HepG2 (cell line): ENCODE data around the gene SCIN. TPM values are rescaled to one million over a fixed set of nuclear protein-coding genes. Genes with fewer than 3 reads are reported as not detected.

Source experiments
- EP300 ChIP-seq, 3 experiments: sonication (generic) in 1 of 3; formaldehyde crosslinking in 1 of 3; IDR thresholded peaks; 2 replicates each; pipeline versions ENCODE4 v1.5.1 to v1.6.1; 2011 to 2020; ENCODE audit warnings: low read depth in 2 of 3, low read length in 2 of 3, borderline replicate concordance in 1 of 3, improper control_type of control experiment in 1 of 3, mild to moderate bottlenecking in 1 of 3, missing genetic modification reagents in 1 of 3, moderate library complexity in 1 of 3
- FOSL2 ChIP-seq: sonication (generic); formaldehyde crosslinking; IDR thresholded peaks from 2 replicates; pipeline ENCODE4 v1.4.0; 2020; ENCODE audit warnings: missing genetic modification reagents
- FOXP1 ChIP-seq, 2 experiments: fragments of 450-650 bp in 1 of 2; IDR thresholded peaks; 2 replicates each; pipeline ENCODE4 v1.6.1; 2017 to 2018; ENCODE audit warnings: antibody characterized with exemption in 1 of 2
- GATAD2A ChIP-seq: IDR thresholded peaks from 2 replicates; pipeline ENCODE4 v1.6.1; 2016
- GPN1 ChIP-seq: sonication (generic); formaldehyde crosslinking; IDR thresholded peaks from 2 replicates; pipeline ENCODE4 v1.5.1; 2020; ENCODE audit warnings: missing genetic modification reagents, borderline replicate concordance
- GRHL1 ChIP-seq: sonication (generic); formaldehyde crosslinking; conservative IDR thresholded peaks from 2 replicates; pipeline ENCODE4 v1.8.0; 2022; ENCODE audit warnings: missing genetic modification reagents
- IRF2 ChIP-seq: IDR thresholded peaks from 2 replicates; pipeline ENCODE4 v1.6.1; 2018; ENCODE audit warnings: missing genetic modification reagents, missing compliant biosample characterization
- NCOA2 ChIP-seq: sonication (generic); formaldehyde crosslinking; IDR thresholded peaks from 2 replicates; pipeline ENCODE4 v1.8.0; 2022; ENCODE audit warnings: inconsistent platforms
- NFKBIZ ChIP-seq: IDR thresholded peaks from 2 replicates; pipeline ENCODE4 v1.6.1; 2018; ENCODE audit warnings: missing genetic modification reagents, missing compliant biosample characterization
- NR2F6 ChIP-seq, 2 experiments: IDR thresholded peaks; 2 replicates each; pipeline ENCODE4 v1.6.1; 2016; ENCODE audit warnings: antibody characterized with exemption in 1 of 2, mild to moderate bottlenecking in 1 of 2
- POGZ ChIP-seq: sonication (generic); formaldehyde crosslinking; IDR thresholded peaks from 2 replicates; pipeline ENCODE4 v1.4.0; 2020; ENCODE audit warnings: mild to moderate bottlenecking, missing genetic modification reagents
- RXRA ChIP-seq: sonication (generic); formaldehyde crosslinking; IDR thresholded peaks from 2 replicates; pipeline ENCODE4 v1.5.1; 2020; ENCODE audit warnings: missing genetic modification reagents
- SOX5 ChIP-seq: IDR thresholded peaks from 2 replicates; pipeline ENCODE4 v1.6.1; 2016; ENCODE audit warnings: borderline replicate concordance
- ZFX ChIP-seq: sonication (generic); formaldehyde crosslinking; IDR thresholded peaks from 2 replicates; pipeline ENCODE4 v1.4.0; 2020; ENCODE audit warnings: mild to moderate bottlenecking, low read depth, missing genetic modification reagents, moderate library complexity
- ZMYM4 ChIP-seq: sonication (generic); formaldehyde crosslinking; IDR thresholded peaks from 2 replicates; pipeline ENCODE4 v1.8.1; 2023; ENCODE audit warnings: mild to moderate bottlenecking, missing genetic modification reagents
- ZNF12 ChIP-seq: sonication (generic); formaldehyde crosslinking; IDR thresholded peaks from 2 replicates; pipeline ENCODE4 v1.5.0; 2020; ENCODE audit warnings: missing genetic modification reagents
- ZNF296 ChIP-seq: sonication (generic); formaldehyde crosslinking; conservative IDR thresholded peaks from 2 replicates; pipeline ENCODE4 v1.5.0; 2020; ENCODE audit warnings: mild to moderate bottlenecking, missing genetic modification reagents
- ZNF709 ChIP-seq: sonication (generic); formaldehyde crosslinking; IDR thresholded peaks from 2 replicates; pipeline ENCODE4 v1.5.0; 2020; ENCODE audit warnings: mild to moderate bottlenecking, missing genetic modification reagents
- ZNF776 ChIP-seq: sonication (generic); formaldehyde crosslinking; IDR thresholded peaks from 2 replicates; pipeline ENCODE4 v1.4.0; 2020; ENCODE audit warnings: mild to moderate bottlenecking, missing genetic modification reagents
- ZNF839 ChIP-seq: sonication (generic); formaldehyde crosslinking; IDR thresholded peaks from 2 replicates; pipeline ENCODE4 v1.4.0; 2020; ENCODE audit warnings: missing genetic modification reagents, mild to moderate bottlenecking, borderline replicate concordance
- polyA plus RNA-seq, 8 experiments: library from polyadenylated mRNA; depleted of rRNA in 3 of 8; stranded (reverse) in 7 of 8; unstranded in 1 of 8; fragments of >200 nt; fragmentation: Illumina TruSeq in 4 of 8; extraction: Trizol in 4 of 8; gene quantifications; 2 replicates each; pipeline versions ENCODE4 v1.2.1 to v1.2.3, GENCODE V29; 2011 to 2016; ENCODE audit warnings: low read depth in 4 of 8, missing spikeins in 1 of 8, mixed read lengths in 1 of 8; ENCODE audit not compliant: insufficient read depth in 1 of 8
- total RNA-seq, 5 experiments: library from RNA; depleted of rRNA; stranded (reverse); fragments of >200 nt; fragmentation: Illumina TruSeq; extraction: Trizol; gene quantifications; 2 replicates each; pipeline ENCODE4 v1.2.3, GENCODE V29; 2016; ENCODE audit warnings: low read depth in 1 of 5
- TF ChIP-seq, protein P1 (sequence below): sonication (generic); formaldehyde crosslinking; conservative IDR thresholded peaks from 2 replicates; pipeline ENCODE4 v1.8.1; 2023; ENCODE audit warnings: missing genetic modification reagents
- TF ChIP-seq, protein P2 (sequence below): IDR thresholded peaks from 2 replicates; pipeline ENCODE4 v1.6.1; 2012; ENCODE audit warnings: inconsistent platforms
- TF ChIP-seq, protein P3 (sequence below): IDR thresholded peaks from 2 replicates; pipeline ENCODE4 v1.6.1; 2012; ENCODE audit warnings: low read depth, low read length, improper control_type of control experiment
- TF ChIP-seq, protein P4 (sequence below): sonication (generic); formaldehyde crosslinking; IDR thresholded peaks from 2 replicates; pipeline ENCODE4 v1.8.0; 2022; ENCODE audit warnings: mild to moderate bottlenecking, missing genetic modification reagents

The SCIN gene
- total and polyA plus RNA-seq, 2 of the 13 experiments (the other 11 are each of a cell fraction or from before 2014, with no cell fraction given), result not detected

GRCh38 chr7:12670000-12670729, 99.6 kb downstream of the SCIN start (continued):
- TF ChIP-seq GRHL1 (no peak), ZNF839 (CRISPR knock-in tag) (no peak), ZNF296 (no peak), POGZ (no peak), FOXP1 (IDR thresholded peaks at IDR 0.05) (no peak), FOXP1 (CRISPR knock-in tag; IDR thresholded peaks at IDR 0.05) (peak; percentile 77), SOX5 (CRISPR knock-in tag) (peak; percentile 97), NFKBIZ (CRISPR knock-in tag) (no peak), ZNF709 (no peak), GPN1 (CRISPR knock-in tag) (no peak), GATAD2A (peak; percentile 57), FOSL2 (peak; percentile 70), ZFX (CRISPR knock-in tag) (no peak), ZNF12 (peak; percentile 52; the same call in 1 of the 2 replicates), IRF2 (peak; percentile 59; the same call in 1 of the 2 replicates), RXRA (CRISPR knock-in tag) (no peak; the same call in 1 of the 2 replicates), ZMYM4 (0 out of 2 replicates have a peak, but pooled peaks have one; percentile 35), EP300 (IDR thresholded peaks at IDR 0.05; ENCODE audit: low read depth in 2 of 2, low read length in 2 of 2) (peak in 1 of 2 experiments; percentile 80; a peak in 2 of 4 replicates), EP300 (CRISPR knock-in tag; IDR thresholded peaks at IDR 0.05; ENCODE audit: borderline replicate concordance) (peak; percentile 72; the same call in 1 of the 2 replicates), NCOA2 (CRISPR knock-in tag) (peak; percentile 86), NR2F6 (IDR thresholded peaks at IDR 0.05) (no peak), NR2F6 (CRISPR knock-in tag; IDR thresholded peaks at IDR 0.05) (peak; percentile 54), ZNF776 (no peak)
- TF ChIP-seq, protein P1, sequence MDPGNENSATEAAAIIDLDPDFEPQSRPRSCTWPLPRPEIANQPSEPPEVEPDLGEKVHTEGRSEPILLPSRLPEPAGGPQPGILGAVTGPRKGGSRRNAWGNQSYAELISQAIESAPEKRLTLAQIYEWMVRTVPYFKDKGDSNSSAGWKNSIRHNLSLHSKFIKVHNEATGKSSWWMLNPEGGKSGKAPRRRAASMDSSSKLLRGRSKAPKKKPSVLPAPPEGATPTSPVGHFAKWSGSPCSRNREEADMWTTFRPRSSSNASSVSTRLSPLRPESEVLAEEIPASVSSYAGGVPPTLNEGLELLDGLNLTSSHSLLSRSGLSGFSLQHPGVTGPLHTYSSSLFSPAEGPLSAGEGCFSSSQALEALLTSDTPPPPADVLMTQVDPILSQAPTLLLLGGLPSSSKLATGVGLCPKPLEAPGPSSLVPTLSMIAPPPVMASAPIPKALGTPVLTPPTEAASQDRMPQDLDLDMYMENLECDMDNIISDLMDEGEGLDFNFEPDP (CRISPR knock-in tag), result no peak
- TF ChIP-seq, protein P2, sequence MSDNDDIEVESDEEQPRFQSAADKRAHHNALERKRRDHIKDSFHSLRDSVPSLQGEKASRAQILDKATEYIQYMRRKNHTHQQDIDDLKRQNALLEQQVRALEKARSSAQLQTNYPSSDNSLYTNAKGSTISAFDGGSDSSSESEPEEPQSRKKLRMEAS, result peak; percentile 45
- TF ChIP-seq, protein P3, sequence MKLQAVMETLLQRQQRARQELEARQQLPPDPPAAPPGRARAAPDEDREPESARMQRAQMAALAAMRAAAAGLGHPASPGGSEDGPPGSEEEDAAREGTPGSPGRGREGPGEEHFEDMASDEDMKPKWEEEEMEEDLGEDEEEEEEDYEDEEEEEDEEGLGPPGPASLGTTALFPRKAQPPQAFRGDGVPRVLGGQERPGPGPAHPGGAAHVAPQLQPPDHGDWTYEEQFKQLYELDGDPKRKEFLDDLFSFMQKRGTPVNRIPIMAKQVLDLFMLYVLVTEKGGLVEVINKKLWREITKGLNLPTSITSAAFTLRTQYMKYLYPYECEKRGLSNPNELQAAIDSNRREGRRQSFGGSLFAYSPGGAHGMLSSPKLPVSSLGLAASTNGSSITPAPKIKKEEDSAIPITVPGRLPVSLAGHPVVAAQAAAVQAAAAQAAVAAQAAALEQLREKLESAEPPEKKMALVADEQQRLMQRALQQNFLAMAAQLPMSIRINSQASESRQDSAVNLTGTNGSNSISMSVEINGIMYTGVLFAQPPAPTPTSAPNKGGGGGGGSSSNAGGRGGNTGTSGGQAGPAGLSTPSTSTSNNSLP, result peak; percentile 56
- TF ChIP-seq, protein P4, sequence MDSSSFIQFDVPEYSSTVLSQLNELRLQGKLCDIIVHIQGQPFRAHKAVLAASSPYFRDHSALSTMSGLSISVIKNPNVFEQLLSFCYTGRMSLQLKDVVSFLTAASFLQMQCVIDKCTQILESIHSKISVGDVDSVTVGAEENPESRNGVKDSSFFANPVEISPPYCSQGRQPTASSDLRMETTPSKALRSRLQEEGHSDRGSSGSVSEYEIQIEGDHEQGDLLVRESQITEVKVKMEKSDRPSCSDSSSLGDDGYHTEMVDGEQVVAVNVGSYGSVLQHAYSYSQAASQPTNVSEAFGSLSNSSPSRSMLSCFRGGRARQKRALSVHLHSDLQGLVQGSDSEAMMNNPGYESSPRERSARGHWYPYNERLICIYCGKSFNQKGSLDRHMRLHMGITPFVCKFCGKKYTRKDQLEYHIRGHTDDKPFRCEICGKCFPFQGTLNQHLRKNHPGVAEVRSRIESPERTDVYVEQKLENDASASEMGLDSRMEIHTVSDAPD (CRISPR knock-in tag), result peak; percentile 81
